PC-3 (cell line): ENCODE measurements around the gene KDM2B.

ENCODE experiments used
- CTCF ChIP-seq: fragments of 300-600 bp; sonication (generic); conservative IDR thresholded peaks from 2 replicates; pipeline ENCODE4 v1.5.1; 2017; ENCODE audit warnings: antibody characterized with exemption, low read depth, mild to moderate bottlenecking, low read length
- EZH2 ChIP-seq: fragments of 300-600 bp; sonication (generic); IDR thresholded peaks from one replicate; pipeline ENCODE4 v1.6.1; 2017; ENCODE audit warnings: antibody characterized with exemption, mild to moderate bottlenecking, low read length; ENCODE audit not compliant: unreplicated experiment
- EZH2phosphoT487 ChIP-seq: fragments of 300-600 bp; sonication (generic); IDR thresholded peaks from 2 replicates; pipeline ENCODE4 v1.6.1; 2018; ENCODE audit warnings: mild to moderate bottlenecking, antibody characterized with exemption, low read length, borderline replicate concordance

- TF ChIP-seq CTCF: no peak
- TF ChIP-seq EZH2: no peak
- TF ChIP-seq EZH2phosphoT487: no peak
These were observed 35.3 kb downstream of the KDM2B start for GRCh38 chr12:121545480-121545879.
